GM12878 (cell line): ENCODE measurements around the gene SEMA3A. TPM values are rescaled to one million over a fixed set of nuclear protein-coding genes. Genes with fewer than 3 reads are reported as not detected.

ENCODE experiments used
- ATAC-seq: fragments of 200-7000 bp; cut with Tn5 transposase; 3 replicates; pipeline ENCODE4 v1.9.1; 2020; ENCODE audit warnings: mild to moderate bottlenecking, moderate library complexity
- BruUV-seq: library from RNA; stranded (reverse); fragments of 400-500 nt; replicated peaks from 2 replicates; lab custom pipeline; 2021; lab: Mats Ljungman, UMichigan
- CTCF ChIA-PET: fragments of 300-600 bp; sonication (Branson Sonifier 250); formaldehyde crosslinking; extraction: SDS; loops from one replicate; lab custom pipeline; 2021; ENCODE audit warnings: inconsistent platforms; lab: Yijun Ruan, JAX
- POLR2A ChIA-PET: fragments of 350-600 bp; formaldehyde crosslinking; extraction: SDS; loops from one replicate; lab custom pipeline; 2021; ENCODE audit warnings: inconsistent platforms; lab: Charles Lee
- RAD21 ChIA-PET: fragments of 300-600 bp; sonication (Branson Sonifier 250); formaldehyde crosslinking; loops from one replicate; lab custom pipeline; 2023; ENCODE audit warnings: antibody characterized with exemption; ENCODE audit not compliant: unreplicated experiment; lab: Charles Lee
- SMC1A ChIA-PET: fragments of 300-600 bp; sonication (Branson Sonifier 250); formaldehyde crosslinking; loops from one replicate; lab custom pipeline; 2023; ENCODE audit not compliant: unreplicated experiment, uncharacterized antibody; lab: Charles Lee
- DNase-seq: peaks from one replicate; pipeline ENCODE4 v3.0.0-alpha.2; 2011; ENCODE audit warnings: low read depth, low spot score
- FAIRE-seq: peaks from 3 replicates; lab custom pipeline; 2011; peaks lifted over from hg19 to GRCh38; lab: Jason Lieb, UNC
- H2AFZ ChIP-seq: 2 replicates; pipeline ENCODE4 v1.6.0; 2011; ENCODE audit warnings: low read depth, low read length, control low read depth; ENCODE audit not compliant: control insufficient read depth
- H3K27ac ChIP-seq: 2 replicates; pipeline ENCODE4 v1.5.1; 2011; ENCODE audit warnings: control low read depth; ENCODE audit not compliant: control insufficient read depth, insufficient read depth
- H3K27me3 ChIP-seq, 2 experiments: replicated peaks in 1 of 2; 2 replicates each; pipeline versions ENCODE4 v1.6.0 to v1.6.1; 2011; ENCODE audit warnings: low read length in 1 of 2; ENCODE audit not compliant: control insufficient read depth in 2 of 2, insufficient read depth in 2 of 2
- H3K36me3 ChIP-seq, 2 experiments: 2 replicates each; pipeline ENCODE4 v1.5.1; 2011; ENCODE audit warnings: low read length in 1 of 2; ENCODE audit not compliant: control insufficient read depth in 2 of 2, insufficient read depth in 2 of 2
- H3K4me1 ChIP-seq: 2 replicates; pipeline ENCODE4 v1.6.1; 2011; ENCODE audit warnings: mild to moderate bottlenecking, low read length, moderate library complexity, mixed read lengths; ENCODE audit not compliant: control insufficient read depth, insufficient read depth
- H3K4me2 ChIP-seq: 2 replicates; pipeline ENCODE4 v1.6.0; 2011; ENCODE audit warnings: control low read depth; ENCODE audit not compliant: control insufficient read depth, insufficient read depth
- H3K4me3 ChIP-seq: fragments of 200-600 bp; sonication (generic); 2 replicates; pipeline ENCODE4 v1.5.1; 2016
- H3K79me2 ChIP-seq: 2 replicates; pipeline ENCODE4 v1.6.0; 2011; ENCODE audit warnings: low read length; ENCODE audit not compliant: control insufficient read depth, insufficient read depth
- H3K9ac ChIP-seq: 2 replicates; pipeline ENCODE4 v1.8.0; 2011; ENCODE audit warnings: low read length, control low read depth, mixed read lengths; ENCODE audit not compliant: control insufficient read depth, insufficient read depth
- H3K9me3 ChIP-seq: replicated peaks from 3 replicates; pipeline ENCODE4 v1.5.1; 2011; ENCODE audit warnings: mild to moderate bottlenecking, low read length; ENCODE audit not compliant: control insufficient read depth, insufficient read depth
- H4K20me1 ChIP-seq: 2 replicates; pipeline ENCODE4 v1.6.0; 2011; ENCODE audit not compliant: control insufficient read depth, insufficient read depth
- ATF7 ChIP-seq: fragments of 450-650 bp; IDR thresholded peaks from 2 replicates; pipeline ENCODE4 v1.6.1; 2016; ENCODE audit warnings: low read depth, mild to moderate bottlenecking
- BACH1 ChIP-seq: fragments of 450-650 bp; IDR thresholded peaks from 2 replicates; pipeline ENCODE4 v1.6.1; 2017; ENCODE audit warnings: mild to moderate bottlenecking, borderline replicate concordance
- CBX3 ChIP-seq: fragments of 200-600 bp; sonication (generic); IDR thresholded peaks from 2 replicates; pipeline ENCODE4 v1.6.1; 2016; ENCODE audit warnings: low read depth, borderline replicate concordance
- IKZF2 ChIP-seq, 2 experiments: fragments of 450-650 bp; IDR thresholded peaks; 2 replicates each; pipeline ENCODE4 v1.6.1; 2017; ENCODE audit warnings: mild to moderate bottlenecking in 2 of 2, moderate library complexity in 2 of 2
- MAX ChIP-seq: IDR thresholded peaks from 2 replicates; pipeline ENCODE4 v1.6.1; 2012; ENCODE audit warnings: low read depth, low read length, improper control_type of control experiment
- NBN ChIP-seq: fragments of 450-650 bp; IDR thresholded peaks from 2 replicates; pipeline ENCODE4 v1.6.1; 2016
- NFXL1 ChIP-seq: fragments of 450-650 bp; IDR thresholded peaks from 2 replicates; pipeline ENCODE4 v1.6.1; 2017; ENCODE audit warnings: antibody characterized with exemption, mild to moderate bottlenecking, borderline replicate concordance
- POLR2A ChIP-seq: IDR thresholded peaks from 2 replicates; pipeline ENCODE4 v1.6.1; 2011; ENCODE audit warnings: low read depth, mild to moderate bottlenecking, low read length
- SP1 ChIP-seq: IDR thresholded peaks from one replicate; pipeline ENCODE4 v1.6.1; 2011; ENCODE audit warnings: low read depth, low read length
- USF2 ChIP-seq: IDR thresholded peaks from 2 replicates; pipeline ENCODE4 v1.6.1; 2011; ENCODE audit warnings: low read depth, low read length, improper control_type of control experiment, borderline replicate concordance
- ZBTB40 ChIP-seq: fragments of 450-650 bp; IDR thresholded peaks from 2 replicates; pipeline ENCODE4 v1.6.1; 2016; ENCODE audit warnings: mild to moderate bottlenecking, moderate library complexity, borderline replicate concordance
- ZNF592 ChIP-seq: fragments of 450-650 bp; IDR thresholded peaks from 2 replicates; pipeline ENCODE4 v1.6.1; 2017; ENCODE audit warnings: mild to moderate bottlenecking, moderate library complexity
- WGBS: methylation state at CpG from one replicate; pipeline ENCODE4 v1.1.6; 2016; ENCODE audit warnings: low lambda C conversion rate; ENCODE audit not compliant: insufficient replicate concordance, insufficient coverage; ENCODE audit errors: missing lambda C conversion rate; 5-methylcytosine and 5-hydroxymethylcytosine counted together
- in situ Hi-C: fragments of 300-500 bp; cut with MboI; formaldehyde crosslinking; loops from 9 replicates; pipeline ENCODE4 v1.14.3; 2018; ENCODE audit warnings: mixed read lengths
- intact Hi-C: fragments of 100-400 bp; cut with micrococcal nuclease; formaldehyde crosslinking; loops from one replicate; pipeline ENCODE4 v1.14.2; 2022; ENCODE audit not compliant: unreplicated experiment
- polyA plus RNA-seq, 11 experiments: library from polyadenylated mRNA; depleted of rRNA in 4 of 11; unstranded in 6 of 11; stranded (reverse) in 5 of 11; fragments of >200 nt; fragmentation: Nextera tagmentation in 4 of 11; fragmentation: Illumina TruSeq in 1 of 11; extraction: Ambion mirVana in 4 of 11; extraction: Trizol in 1 of 11; gene quantifications; 1 replicate in 1 of 11; 2 replicates in 10 of 11; pipeline versions ENCODE4 v1.2.1 to v1.2.3, GENCODE V29; 2011 to 2016; ENCODE audit warnings: inconsistent platforms in 2 of 11, missing spikeins in 2 of 11, low read depth in 1 of 11
- total RNA-seq, 4 experiments: library from RNA; depleted of rRNA in 3 of 4; stranded (reverse); fragments of >200 nt in 3 of 4; fragmentation: Illumina TruSeq in 1 of 4; extraction: Trizol in 1 of 4; gene quantifications; 2 replicates each; pipeline versions ENCODE4 v1.2.1 to v1.2.3, GENCODE V29; 2013 to 2021

The SEMA3A gene
- total and polyA plus RNA-seq, 10 of the 15 experiments (the other 5 are each of a cell fraction or from before 2014, with no cell fraction given) = 0.01 to 3.3 (median 0.24) TPM

GRCh38 chr7:84058311-84059076 is 136.1 kb downstream of the SEMA3A start:
- BruUV-seq = no TSS peak
- peak; percentile 84 for ATAC-seq
- 11% methylated on average over 6 of the region's 6 CpGs for WGBS
- no peak overlapping the region for H3K9ac ChIP-seq
- POLR2A ChIA-PET = interaction anchor here (1.0 kb wide), 1 partner anchor 12 kb away, joined by 3 read pairs; no protein-coding TSS in a partner anchor
- H3K4me2 ChIP-seq = no peak overlapping the region
- RAD21 ChIA-PET = interaction anchor here (1.1 to 1.2 kb wide), 2 partner anchors 18 to 19 kb away, joined by 3 read pairs; no protein-coding TSS in a partner anchor
- in situ Hi-C loops (no loop called here), intact Hi-C loops (no loop called here)
- no peak overlapping the region for H2AFZ ChIP-seq
- no peaks in the 10 kb centered on the region for H4K20me1 ChIP-seq
- no peaks in the 10 kb centered on the region for H3K9me3 ChIP-seq
- H3K79me2 ChIP-seq = no peaks in the 10 kb centered on the region
- H3K4me3 ChIP-seq = no peak overlapping the region
- DNase-seq = no peak
- H3K27ac ChIP-seq = no peak overlapping the region
- SMC1A ChIA-PET = interaction anchor here (0.6 to 1.5 kb wide), 8 partner anchors 12 to 126 kb away, joined by 3 to 7 read pairs (median 4); no protein-coding TSS in a partner anchor
- no peaks in the 10 kb centered on the region for H3K36me3 ChIP-seq
- H3K4me1 ChIP-seq = no peaks in the 10 kb centered on the region
- CTCF ChIA-PET = interaction anchor here (1.1 kb wide), 1 partner anchor 125 kb away, joined by 3 read pairs; no protein-coding TSS in a partner anchor
- TF ChIP-seq BACH1 (no peak), ZBTB40 (no peak), NBN (no peak), SP1 (no peak), ZNF592 (peak; percentile 44; the same call in 1 of the 2 replicates), CBX3 (no peak), NFXL1 (no peak), USF2 (no peak), IKZF2 (IDR thresholded peaks at IDR 0.05) (peak in 1 of 2 experiments; percentile 11; a peak in 1 of 4 replicates), POLR2A (no peak), ATF7 (0 out of 2 replicates have a peak, but pooled peaks have one; percentile 27), MAX (no peak)
- H3K27me3 ChIP-seq = no peaks in the 10 kb centered on the region
- no peak for FAIRE-seq
